ENCODE results near the gene TCP11L1.
"Not testable (repeated sequence)": the region's sequence is repeated elsewhere in the genome, so short reads cannot be mapped to it uniquely, and the experiment has no call there.

The TCP11L1 gene

DNA sequence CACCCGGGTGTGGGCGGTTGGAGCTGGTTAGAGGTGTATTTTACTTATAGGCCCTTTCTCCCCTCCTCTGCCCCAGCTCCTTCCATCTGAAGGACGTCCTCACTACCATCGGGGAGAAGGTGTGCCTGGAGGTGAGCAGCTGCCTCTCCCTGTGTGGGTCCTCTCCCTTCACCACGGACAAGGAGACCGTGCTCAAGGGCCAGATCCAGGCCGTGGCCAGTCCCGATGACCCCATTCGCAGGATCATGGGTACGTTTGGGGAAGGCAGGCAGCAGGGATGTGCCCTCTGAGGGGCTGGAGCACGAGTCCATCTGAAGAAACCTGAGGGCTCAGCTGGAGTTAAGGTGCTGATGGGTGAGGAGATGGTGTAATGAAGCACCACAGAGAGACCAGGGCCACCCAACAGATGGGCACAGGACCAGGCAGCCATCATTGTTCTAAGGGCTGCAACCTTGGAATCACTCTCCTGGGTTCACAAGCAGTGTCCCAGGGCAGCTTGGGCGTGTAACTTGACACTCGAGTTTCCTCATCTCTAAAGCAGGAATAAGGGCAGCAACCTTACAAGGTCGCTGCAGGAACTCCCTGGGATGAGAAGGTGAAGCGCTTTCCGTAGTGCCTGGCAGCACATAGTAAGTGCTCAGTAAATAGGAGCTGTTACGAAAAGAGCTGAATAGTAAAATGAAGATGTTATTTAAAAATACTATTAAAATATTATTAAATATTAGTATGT lies 29.4 kb downstream of the TCP11L1 start:
- no peak for DNase-seq

DNA sequence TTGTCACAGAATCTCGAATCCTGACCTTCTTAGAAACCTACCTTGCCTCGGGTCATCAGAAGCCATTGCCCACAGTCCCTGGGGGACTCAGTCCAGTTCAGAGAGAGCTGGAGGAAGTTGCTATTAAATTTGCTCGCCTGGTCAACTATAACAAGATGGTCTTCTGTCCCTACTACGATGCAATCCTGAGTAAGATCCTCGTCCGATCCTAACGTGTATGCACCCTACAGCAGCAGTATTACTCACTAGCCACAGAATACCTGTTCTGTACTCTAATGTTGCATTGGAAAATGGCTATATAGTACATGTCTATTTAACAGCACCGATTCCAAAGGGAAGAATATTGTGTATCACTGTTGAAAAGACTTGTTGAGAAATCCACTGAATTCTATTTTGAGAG lies 33.1 kb downstream of the TCP11L1 start:
- DNase-seq, result no peak

DNA sequence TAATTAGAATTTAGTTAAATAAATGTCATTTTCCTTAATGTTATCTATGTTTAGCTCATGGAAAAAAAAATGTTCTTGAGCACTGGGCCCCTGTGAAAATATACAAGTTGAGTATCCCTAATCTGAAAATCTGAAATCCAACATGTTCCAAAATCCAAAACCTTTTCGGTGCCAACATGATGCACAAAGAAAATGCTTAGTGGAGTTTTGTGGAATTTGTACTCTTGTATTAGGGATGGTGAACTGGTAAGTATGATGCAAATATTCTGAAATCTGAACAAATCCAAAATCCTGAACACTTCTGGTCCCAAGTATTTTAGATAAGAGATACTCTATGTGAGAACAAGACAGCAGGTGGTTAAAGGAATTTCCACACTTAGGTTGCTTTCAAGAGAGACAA lies 44.5 kb downstream of the TCP11L1 start:
- DNase-seq, result no peak

DNA sequence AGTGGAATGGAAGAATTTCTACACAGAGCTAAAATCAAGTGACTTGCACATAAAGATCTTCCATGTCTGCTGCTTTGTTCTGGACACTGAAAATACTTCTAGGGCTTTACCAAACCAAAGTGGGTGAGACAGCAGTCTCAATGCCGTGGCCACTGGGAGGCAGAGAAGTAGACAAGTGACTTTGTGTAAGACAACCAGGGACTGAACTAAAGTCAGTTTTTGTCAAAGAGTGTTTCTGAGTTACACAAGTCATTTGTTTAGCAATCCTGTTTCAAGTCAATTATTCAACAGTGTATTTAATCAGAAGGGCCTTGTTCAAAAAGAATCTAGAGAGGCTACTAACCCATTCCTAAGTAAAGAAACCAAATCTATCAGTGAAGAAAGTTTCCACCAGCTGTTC lies 46.6 kb downstream of the TCP11L1 start:
- no peak for DNase-seq

DNA sequence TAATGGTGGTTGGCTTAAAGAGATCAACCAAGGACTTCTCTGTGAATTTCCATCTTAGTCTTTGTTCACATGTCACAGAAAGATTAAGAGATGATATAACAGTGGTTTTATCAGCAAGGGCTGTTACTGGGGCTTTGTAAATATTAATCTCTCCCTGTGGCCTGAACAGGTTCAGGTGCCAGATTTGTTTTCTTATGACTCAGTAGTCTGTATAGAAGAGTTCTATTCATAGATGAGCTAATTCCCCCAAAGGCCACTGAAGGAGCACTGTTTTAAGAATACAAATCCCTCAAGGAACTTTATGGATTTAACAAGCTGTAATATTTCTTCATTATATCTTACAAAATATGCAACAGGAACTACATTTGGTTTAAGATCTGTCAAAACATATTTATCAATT lies 50.4 kb downstream of the TCP11L1 start:
- no peak for DNase-seq

DNA sequence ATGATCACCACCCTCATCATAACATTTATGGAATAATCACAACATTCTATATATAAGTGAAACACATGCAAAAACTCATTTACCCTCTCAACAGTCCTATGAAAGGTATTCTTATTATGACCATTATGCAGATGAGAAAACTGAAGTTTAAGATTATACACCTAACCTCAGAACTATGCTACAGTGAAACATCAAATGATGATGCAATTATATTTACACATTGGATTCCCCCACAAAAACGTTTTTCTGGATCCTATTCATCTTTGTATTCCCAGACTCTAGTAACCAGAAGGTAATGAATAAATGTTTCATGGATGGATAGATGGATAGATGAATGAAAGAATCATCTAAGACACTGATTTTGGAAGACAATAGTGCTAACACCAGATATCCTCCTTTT lies 54.8 kb downstream of the TCP11L1 start:
- DNase-seq, result no peak

DNA sequence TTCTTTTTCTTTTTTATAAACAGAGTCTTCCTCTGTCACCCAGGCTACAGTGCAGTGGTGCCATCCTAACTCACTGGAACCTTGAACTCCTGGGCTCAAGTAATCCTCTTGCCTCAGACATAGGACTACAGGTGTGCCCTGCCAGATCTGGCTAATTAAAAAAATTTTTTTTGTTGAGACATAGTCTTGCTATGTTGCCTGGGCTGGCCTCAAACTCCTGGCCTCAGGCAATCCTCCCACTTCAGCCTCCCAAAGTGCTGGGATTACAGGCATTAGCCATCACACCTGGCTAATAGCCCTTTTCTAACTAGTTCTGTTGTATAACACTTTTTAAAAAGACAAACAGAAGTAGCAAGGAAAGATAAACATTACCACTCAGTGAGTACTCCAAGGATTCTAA lies 64.5 kb downstream of the TCP11L1 start:
- no peak for DNase-seq

DNA sequence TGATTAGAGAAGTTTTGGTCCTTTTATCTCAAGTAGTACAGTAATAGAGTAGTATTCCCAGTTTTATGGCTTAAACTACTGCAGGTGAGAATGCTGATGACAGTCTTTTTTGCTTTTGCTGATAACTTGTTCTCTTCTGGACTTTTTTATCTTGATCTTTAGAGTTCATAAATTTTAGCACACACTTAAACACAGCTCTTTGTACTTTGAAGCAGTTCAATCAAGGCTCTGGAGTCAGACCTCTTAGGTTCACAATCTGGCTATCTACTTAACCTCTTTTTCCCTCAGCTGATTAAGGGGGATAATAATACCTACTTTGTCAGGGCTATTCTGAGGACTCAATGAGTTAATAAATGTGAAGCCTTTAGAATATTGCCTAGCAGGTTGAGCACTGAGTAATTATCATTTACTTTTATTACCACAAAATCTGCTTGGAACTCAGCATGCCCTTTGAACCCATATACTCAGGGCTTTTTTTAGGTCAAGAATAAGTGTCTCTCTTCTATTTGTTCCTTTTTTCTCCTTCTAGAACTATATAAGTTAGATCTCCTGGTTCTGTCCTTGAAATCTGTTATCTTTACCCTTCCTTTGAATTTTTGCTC lies 70.0 kb downstream of the TCP11L1 start:
- no peak for DNase-seq

DNA sequence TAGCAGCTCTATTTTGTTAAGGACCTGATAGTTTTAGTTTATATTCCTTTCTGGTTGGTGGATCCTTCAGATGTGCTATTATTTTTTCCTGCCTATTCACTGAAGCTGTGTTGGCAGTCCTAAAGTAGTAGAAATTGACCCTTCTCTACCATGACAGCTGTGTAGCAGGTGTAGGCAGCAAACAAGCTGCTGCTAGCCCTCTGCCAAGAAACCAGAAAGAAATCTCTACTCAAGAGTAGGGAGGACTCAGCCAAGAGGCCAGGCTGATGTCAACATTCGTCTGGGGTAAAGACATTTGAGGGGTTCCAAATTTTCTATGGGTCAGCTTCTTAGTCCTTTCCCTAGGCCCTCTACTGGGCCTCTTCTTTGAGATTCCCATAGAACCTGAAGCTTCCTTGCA lies 70.7 kb downstream of the TCP11L1 start:
- no peak for DNase-seq

DNA sequence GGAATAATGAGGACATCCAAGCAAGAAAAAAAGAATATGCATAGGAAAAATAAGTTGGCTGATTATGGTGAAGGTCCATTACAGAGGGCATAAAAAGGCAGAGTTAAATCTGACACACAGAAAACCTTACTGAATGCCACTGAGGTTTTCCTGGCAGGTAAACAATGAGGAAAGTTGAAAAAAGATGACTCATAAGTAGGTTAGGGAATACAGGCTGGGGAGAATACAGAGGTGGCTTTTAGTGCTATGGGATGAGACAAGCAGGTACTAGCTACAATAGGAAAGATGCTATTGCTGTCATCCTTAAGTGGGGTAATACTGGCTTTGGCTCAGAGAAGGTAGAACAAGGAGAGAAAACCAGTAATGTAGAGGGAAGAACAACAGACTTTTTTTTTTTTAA lies 77.2 kb downstream of the TCP11L1 start:
- DNase-seq, result no peak

DNA sequence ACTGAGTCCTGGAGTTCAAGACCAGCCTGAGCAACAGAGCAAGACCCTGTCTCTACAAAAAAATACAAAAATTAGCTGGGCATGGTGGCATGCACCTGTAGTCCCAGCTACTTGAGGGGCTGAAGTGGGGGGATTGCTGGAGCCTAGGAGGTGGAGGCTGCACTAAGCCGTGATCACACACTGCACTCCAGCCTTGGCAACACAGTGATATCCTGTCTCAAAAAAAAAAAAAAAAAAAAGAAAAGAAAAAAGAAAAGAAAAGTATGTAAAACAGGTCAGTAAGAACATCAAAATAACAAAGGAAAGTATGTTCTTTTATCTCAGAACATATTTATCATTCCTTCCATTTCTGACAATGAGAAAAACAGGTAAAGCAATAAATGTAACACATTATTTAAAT lies 83.3 kb downstream of the TCP11L1 start:
- DNase-seq, result not testable (repeated sequence)
